Mucosa of stomach (tissue), 1 donor: Measurements from ENCODE around the gene ADAMTS7.
"Not testable (repeated sequence)": the region's sequence is repeated elsewhere in the genome, so short reads cannot be mapped to it uniquely, and the experiment has no call there.

ENCODE experiments used
- H3K27me3 ChIP-seq: one replicate; pipeline ENCODE4 v1.7.0; 2013; ENCODE audit warnings: mild to moderate bottlenecking, low read length; ENCODE audit not compliant: control insufficient read depth, insufficient read depth
- H3K36me3 ChIP-seq: one replicate; pipeline ENCODE4 v1.7.0; 2013; ENCODE audit warnings: low read length; ENCODE audit not compliant: control insufficient read depth, insufficient read depth
- H3K4me1 ChIP-seq: one replicate; pipeline ENCODE4 v1.7.0; 2013; ENCODE audit warnings: mild to moderate bottlenecking, low read length; ENCODE audit not compliant: control insufficient read depth, insufficient read depth
- H3K4me3 ChIP-seq: one replicate; pipeline ENCODE4 v1.7.0; 2013; ENCODE audit warnings: low read length
- H3K9ac ChIP-seq: one replicate; pipeline ENCODE4 v1.7.0; 2013; ENCODE audit warnings: mild to moderate bottlenecking, low read length, moderate library complexity
- H3K9me3 ChIP-seq: one replicate; pipeline ENCODE4 v1.7.0; 2013; ENCODE audit warnings: mild to moderate bottlenecking, low read length, moderate library complexity; ENCODE audit not compliant: control insufficient read depth
- donor health status: Pancreatic carcinoma.

ADAMTS7 gene

DNA sequence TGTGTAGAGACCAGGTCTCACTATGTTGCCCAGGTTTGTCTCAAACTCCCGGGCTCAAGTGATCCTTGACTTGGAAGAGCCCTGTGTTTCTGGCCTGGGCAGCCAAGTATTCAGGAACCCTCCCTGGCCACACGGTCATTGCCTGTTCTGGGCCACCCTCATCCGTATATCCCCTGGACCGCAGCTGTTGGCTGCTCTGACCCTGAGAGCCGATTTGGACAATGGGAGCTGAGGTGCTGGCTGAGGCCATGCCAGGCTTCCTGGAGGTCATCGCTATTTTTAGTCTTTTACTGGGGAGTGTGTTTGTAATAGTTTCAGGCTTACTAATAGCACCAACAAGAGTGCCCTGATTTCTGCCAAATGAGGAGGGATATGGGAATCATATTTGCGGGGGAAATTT lies 60.7 kb downstream of the ADAMTS7 start:
- H3K9ac ChIP-seq = no peak overlapping the region
- H3K4me3 ChIP-seq = no peak overlapping the region
- no peaks in the 10 kb centered on the region for H3K27me3 ChIP-seq
- H3K4me1 ChIP-seq = no peaks in the 10 kb centered on the region
- no peaks in the 10 kb centered on the region for H3K9me3 ChIP-seq
- H3K36me3 ChIP-seq = no peaks in the 10 kb centered on the region

DNA sequence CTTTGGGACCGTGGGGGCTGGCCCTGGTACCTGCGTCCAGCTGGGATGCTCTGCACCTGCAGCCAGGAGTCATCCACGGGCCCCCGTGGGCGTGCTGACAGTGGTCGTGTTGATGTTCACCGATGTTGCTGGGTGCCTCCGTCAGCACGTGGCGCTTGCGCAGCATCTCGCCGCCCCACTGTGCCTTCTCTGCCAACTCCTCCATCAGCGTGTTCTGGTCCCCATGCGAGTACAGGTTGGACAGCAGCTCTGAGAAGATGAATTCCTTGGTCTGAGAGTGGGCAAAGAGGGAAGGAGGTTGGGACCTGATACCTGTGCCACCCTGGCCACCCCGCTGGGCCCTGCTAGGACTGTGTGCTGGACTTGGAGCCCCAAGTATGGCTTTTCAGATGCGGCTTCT lies 61.4 kb downstream of the ADAMTS7 start:
- no peaks in the 10 kb centered on the region for H3K9me3 ChIP-seq
- H3K4me3 ChIP-seq = no peak overlapping the region
- H3K9ac ChIP-seq = no peak overlapping the region
- no peaks in the 10 kb centered on the region for H3K4me1 ChIP-seq
- no peaks in the 10 kb centered on the region for H3K36me3 ChIP-seq
- no peaks in the 10 kb centered on the region for H3K27me3 ChIP-seq

DNA sequence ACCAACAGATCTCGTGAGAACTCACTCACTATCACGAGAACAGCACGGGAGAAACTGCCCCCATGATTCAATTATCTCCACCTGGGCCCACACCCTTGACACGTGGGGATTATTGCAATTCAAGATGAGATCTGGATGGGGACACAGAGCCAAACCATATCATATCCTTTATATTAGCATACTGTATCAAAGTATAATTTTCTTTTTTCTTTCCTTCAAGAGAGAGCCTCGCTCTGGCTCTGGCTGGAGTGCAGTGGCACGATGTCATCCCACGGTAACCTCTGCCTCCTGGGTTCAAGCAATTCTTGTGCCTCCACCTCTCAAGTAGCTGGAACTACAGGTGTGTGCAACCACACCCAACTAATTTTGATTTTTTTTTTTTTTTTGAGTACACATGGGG lies 63.4 kb downstream of the ADAMTS7 start:
- not testable (repeated sequence) for H3K4me1 ChIP-seq, H3K36me3 ChIP-seq, H3K9ac ChIP-seq, H3K9me3 ChIP-seq, H3K27me3 ChIP-seq, H3K4me3 ChIP-seq

DNA sequence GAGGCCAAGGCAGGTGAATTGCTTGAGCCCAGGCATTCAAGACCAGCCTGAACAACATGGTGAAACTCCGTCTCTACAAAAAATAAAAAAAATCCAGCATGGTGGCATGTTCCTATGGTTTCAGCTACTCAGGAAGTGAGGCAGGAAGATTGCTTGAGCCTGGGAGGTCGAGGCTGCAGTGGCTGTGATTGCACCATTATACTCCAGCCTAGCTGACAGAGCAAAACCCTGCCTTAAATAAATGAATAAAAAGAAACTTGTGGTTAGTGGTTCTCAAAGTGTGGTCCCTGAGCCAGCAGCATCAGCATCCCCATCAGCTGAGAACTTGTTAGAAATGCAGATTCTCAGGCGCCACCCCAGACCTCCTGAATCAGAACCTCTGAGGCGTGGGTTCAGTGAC lies 69.6 kb downstream of the ADAMTS7 start:
- not testable (repeated sequence) for H3K27me3 ChIP-seq, H3K4me1 ChIP-seq, H3K9me3 ChIP-seq, H3K9ac ChIP-seq, H3K4me3 ChIP-seq, H3K36me3 ChIP-seq

DNA sequence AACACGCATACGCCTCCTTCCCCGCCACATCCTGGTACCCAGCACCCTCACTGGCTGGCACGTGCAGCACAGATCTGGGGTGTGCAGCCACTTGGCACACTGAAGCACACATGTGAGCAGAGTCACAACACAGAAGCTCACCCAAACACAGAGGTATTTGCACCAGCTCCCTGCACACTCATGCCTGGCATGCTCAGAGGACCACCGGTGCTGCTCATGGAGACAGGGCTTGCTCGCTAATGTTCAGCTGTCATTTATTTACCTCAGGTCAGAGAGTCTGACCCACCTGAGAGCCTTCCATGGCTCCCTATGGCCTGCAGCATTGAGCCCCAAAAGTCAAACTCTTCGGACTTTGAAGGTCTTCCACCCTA lies 70.4 kb downstream of the ADAMTS7 start:
- Histone ChIP-seq H3K9ac (no peak overlapping the region), H3K9me3 (no peaks in the 10 kb centered on the region), H3K36me3 (no peaks in the 10 kb centered on the region), H3K27me3 (no peaks in the 10 kb centered on the region), H3K4me3 (no peak overlapping the region), H3K4me1 (peaks cover 8% of the 10 kb centered on the region)

DNA sequence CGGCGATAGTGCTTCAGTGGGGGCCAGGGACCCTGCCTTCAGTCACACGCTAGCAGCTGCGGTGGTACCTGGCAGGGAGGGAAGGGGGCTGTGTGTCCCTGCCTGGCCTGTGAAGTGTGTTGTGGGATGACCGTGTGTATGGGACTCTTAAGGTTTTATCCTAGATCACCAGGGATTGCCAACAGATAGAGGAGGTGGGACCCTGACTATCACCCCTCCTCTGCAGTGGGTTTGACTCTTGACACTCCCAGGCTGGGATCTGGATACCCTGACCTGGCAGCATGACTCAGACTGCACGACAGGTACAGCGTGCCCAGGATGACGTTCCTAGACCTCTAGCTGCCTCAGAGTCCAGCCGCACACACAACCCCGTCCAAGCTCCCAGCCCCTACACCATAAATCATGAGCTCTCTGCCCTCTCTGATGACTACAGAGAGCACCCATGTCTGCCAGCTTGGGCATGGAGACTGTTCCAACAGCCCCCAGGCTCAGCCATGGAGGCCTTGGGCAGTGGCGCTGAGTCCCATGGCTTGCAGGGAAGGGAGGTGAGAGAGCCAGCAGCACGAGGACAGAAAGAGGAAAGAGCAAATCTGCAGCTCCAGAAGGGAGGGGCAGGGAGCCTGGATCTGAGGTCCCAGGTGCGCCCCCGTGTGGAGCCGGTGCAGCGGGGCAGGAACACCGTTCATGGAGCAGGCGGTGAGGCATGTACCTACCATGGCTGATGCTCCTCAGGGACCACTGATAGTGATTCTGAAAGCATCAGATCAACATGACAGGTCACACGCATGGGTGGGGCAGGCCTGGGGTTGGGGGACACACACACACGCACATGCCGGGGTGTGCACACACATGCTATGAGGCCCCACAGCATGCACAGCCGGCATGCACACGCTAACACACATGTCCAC lies 71.0 kb downstream of the ADAMTS7 start:
- Histone ChIP-seq H3K9me3 (no peaks in the 10 kb centered on the region), H3K36me3 (no peaks in the 10 kb centered on the region), H3K27me3 (no peaks in the 10 kb centered on the region), H3K9ac (no peak overlapping the region), H3K4me1 (peaks cover 8% of the 10 kb centered on the region), H3K4me3 (no peak overlapping the region)

DNA sequence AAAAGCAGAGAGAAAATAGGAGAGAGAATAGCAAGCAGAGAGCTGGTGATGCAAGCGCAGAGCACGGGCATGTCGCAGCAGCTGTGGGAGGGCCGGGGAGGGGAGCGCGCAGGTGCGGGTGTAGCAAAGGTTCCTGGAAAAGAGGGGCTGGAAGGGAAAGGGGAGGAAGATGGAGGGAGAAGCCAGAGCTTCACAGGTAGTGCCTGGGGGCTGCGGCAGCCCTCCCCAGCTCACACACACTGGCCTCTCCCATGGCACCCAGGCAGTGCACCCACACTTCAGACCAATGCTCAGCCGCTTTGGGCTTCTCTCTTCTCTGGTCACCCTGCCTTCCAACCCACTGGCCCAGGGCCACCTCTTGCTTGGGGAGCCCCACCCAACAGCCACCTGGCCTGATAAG lies 72.1 kb downstream of the ADAMTS7 start:
- Histone ChIP-seq H3K4me1 (peaks cover 8% of the 10 kb centered on the region), H3K9me3 (no peaks in the 10 kb centered on the region), H3K9ac (no peak overlapping the region), H3K36me3 (no peaks in the 10 kb centered on the region), H3K27me3 (no peaks in the 10 kb centered on the region), H3K4me3 (no peak overlapping the region)

DNA sequence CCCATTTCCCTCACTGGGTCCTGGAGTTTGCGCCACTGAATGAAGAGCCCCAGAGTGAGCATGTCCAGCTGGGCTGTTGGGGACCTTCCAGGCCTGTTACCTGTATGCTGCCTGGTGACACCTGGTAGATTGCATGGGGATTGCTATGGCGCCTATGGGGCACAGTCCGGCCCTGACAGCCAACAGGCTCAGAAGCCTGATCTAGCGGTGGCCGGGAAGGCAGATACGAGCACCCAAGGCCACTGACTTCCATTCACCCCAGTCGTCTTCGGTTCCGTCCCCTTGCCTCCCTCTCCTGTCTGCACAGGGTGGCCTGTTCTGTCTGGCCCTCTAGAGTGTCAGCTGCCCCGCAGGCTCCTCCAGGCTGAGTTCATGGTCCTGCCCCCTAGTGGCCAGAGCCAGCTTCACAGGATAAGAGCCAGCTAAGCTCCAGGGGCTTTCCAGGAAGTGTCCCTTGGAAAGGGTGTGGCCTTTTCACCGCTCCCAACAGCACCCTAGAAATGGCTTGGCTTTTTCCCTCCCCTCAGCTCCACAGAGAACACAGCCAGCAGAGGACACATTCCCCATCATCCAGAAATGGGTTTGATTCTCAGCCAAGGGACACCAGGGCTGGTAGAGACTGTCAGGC lies 73.2 kb downstream of the ADAMTS7 start:
- not testable (repeated sequence) for H3K27me3 ChIP-seq, H3K36me3 ChIP-seq, H3K4me3 ChIP-seq, H3K9me3 ChIP-seq, H3K4me1 ChIP-seq, H3K9ac ChIP-seq

DNA sequence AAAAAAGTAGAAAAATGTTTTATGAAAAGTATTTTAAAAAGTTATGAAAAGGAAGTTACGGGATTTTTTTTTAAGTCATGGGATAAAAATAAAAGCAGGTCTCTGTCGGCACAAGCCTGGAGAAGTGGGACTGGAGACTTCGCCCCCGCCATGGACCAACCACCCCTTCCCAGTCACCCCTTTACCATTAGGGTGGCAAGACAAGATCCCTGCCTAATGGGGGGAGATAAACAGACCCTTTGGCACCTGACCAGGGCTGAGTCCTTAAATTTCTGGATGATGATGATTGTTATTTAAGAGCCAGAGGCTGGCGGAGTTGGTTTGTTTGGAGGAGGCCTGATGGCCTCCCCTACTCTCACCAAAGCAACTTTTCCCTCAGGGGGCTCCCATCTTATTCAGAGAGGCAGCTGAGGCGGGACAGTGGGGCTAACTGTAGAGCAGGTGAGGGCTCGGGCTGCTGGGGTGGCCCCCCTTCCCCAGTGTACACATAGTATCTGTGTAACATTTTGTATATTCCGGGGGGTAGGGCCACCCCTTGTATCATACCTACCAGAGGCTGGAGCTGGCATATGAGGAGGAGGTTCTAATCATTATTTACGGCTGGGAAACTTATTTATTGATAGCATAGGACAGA lies 74.0 kb downstream of the ADAMTS7 start:
- H3K9ac ChIP-seq = no peak overlapping the region
- H3K4me3 ChIP-seq = no peak overlapping the region
- H3K27me3 ChIP-seq = peaks cover 4% of the 10 kb centered on the region
- peaks cover 8% of the 10 kb centered on the region for H3K4me1 ChIP-seq
- no peaks in the 10 kb centered on the region for H3K36me3 ChIP-seq
- no peaks in the 10 kb centered on the region for H3K9me3 ChIP-seq

DNA sequence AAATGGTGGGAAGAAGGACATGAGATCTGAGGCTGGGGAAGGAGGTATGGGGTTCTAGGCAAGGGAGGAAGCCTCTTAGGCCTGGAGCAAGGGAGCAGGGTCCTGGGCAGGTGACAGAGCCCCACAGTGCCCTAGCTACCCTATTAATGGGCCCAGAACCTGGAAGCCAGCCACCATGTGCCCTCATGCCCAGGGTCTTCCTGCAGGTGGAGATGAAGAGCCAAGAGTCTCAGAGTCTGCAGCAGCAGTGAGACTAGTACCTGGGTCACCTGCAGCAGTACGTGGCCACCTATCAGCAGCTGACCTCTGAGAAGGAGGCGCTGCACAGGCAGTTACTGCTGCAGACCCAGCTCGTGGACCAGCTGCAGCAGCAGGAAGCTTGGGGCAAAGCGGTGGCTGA lies 75.0 kb downstream of the ADAMTS7 start:
- H3K9ac ChIP-seq, H3K9me3 ChIP-seq, H3K4me1 ChIP-seq, H3K4me3 ChIP-seq, H3K27me3 ChIP-seq, H3K36me3 ChIP-seq: not testable (repeated sequence)

DNA sequence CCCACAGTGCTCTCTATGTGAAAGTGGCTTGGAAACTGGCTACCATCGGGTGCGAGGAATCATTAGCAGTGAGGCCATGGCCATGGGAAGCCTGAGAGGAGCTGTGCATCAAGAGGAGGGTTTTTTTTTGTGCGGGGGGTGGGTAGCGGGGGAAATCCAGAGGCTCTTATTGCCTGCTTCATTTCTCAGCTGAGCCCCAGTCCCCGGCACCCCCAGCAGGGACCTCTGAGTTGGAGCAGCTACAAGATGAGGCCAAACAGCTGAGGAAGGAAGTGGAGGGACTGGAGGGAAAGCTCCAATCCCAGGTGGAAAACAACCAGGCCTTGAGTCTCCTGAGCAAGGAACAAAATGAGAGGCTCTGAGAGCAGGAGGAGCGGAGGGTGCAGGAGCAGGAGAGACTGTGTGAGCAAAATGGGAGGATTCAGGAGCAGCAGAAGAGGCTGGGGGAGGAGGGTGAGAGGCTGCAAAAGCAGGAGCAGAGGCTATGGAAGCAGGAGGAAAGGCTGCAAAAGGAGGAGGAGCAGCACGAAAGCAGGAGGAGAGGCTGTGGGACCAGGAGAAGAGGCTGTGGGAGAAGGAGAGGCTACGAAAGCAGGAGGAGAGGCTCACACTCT lies 76.7 kb downstream of the ADAMTS7 start:
- Histone ChIP-seq H3K9ac (no peak overlapping the region), H3K9me3 (no peaks in the 10 kb centered on the region), H3K36me3 (no peaks in the 10 kb centered on the region), H3K27me3 (peaks cover 4% of the 10 kb centered on the region), H3K4me3 (no peak overlapping the region), H3K4me1 (peaks cover 5% of the 10 kb centered on the region)

DNA sequence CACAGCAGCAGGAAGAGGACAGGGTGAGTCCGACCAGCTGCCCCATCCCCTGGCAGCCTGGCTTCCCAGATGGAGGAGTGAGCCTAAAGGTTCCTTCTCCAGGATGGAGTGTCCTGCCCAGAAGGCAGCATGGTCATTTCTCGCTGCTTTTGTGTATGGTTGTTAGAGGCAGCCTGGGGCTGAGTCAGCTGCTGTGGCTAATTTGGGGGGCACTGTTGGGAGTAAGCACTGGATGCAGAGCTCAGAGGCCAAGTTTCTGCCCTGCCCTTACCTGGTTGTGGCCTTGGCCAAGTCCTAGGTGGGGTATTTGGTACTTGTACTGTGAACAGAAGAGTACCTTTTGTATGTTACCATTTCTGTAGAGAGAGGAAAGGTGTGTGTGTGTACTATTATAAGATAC lies 78.6 kb downstream of the ADAMTS7 start:
- no peak overlapping the region for H3K9ac ChIP-seq
- H3K9me3 ChIP-seq = no peaks in the 10 kb centered on the region
- H3K27me3 ChIP-seq = peaks cover 4% of the 10 kb centered on the region

More for the DNA sequence above, 78.6 kb downstream of the ADAMTS7 start:
- H3K36me3 ChIP-seq = no peaks in the 10 kb centered on the region
- no peaks in the 10 kb centered on the region for H3K4me1 ChIP-seq
- H3K4me3 ChIP-seq = no peak overlapping the region
